Left ventricle myocardium superior (tissue), 1 donor: Measurements from ENCODE around the gene PRR15L. TPM values are rescaled to one million over a fixed set of nuclear protein-coding genes. Genes with fewer than 3 reads are reported as not detected.
"Not testable (repeated sequence)": the region's sequence is repeated elsewhere in the genome, so short reads cannot be mapped to it uniquely, and the experiment has no call there.

Source experiments
- ATAC-seq: fragments of 200-7000 bp; cut with Tn5 transposase; one replicate; pipeline ENCODE4 v1.9.1; 2020; ENCODE audit warnings: mild to moderate bottlenecking, moderate library complexity
- DNase-seq: peaks from one replicate; pipeline ENCODE4 v3.0.0-alpha.2; 2020
- intact Hi-C: fragments of 100-400 bp; cut with micrococcal nuclease; formaldehyde crosslinking; loops from one replicate; pipeline ENCODE4 v1.11.0; 2022
- total RNA-seq: library from RNA; stranded (reverse); fragmentation: NEBNext Ultra II Directional; extraction: Animal tissue kit (Norgen Biotek cat#: 25700); gene quantifications from one replicate; pipeline ENCODE4 v1.2.1, GENCODE V29; 2021
- donor health status: DM: no; HTN: yes; CAD: no; lungs with severe emphysema.

The PRR15L gene
- total RNA-seq, 1 donor from 2014 or later = not detected

DNA sequence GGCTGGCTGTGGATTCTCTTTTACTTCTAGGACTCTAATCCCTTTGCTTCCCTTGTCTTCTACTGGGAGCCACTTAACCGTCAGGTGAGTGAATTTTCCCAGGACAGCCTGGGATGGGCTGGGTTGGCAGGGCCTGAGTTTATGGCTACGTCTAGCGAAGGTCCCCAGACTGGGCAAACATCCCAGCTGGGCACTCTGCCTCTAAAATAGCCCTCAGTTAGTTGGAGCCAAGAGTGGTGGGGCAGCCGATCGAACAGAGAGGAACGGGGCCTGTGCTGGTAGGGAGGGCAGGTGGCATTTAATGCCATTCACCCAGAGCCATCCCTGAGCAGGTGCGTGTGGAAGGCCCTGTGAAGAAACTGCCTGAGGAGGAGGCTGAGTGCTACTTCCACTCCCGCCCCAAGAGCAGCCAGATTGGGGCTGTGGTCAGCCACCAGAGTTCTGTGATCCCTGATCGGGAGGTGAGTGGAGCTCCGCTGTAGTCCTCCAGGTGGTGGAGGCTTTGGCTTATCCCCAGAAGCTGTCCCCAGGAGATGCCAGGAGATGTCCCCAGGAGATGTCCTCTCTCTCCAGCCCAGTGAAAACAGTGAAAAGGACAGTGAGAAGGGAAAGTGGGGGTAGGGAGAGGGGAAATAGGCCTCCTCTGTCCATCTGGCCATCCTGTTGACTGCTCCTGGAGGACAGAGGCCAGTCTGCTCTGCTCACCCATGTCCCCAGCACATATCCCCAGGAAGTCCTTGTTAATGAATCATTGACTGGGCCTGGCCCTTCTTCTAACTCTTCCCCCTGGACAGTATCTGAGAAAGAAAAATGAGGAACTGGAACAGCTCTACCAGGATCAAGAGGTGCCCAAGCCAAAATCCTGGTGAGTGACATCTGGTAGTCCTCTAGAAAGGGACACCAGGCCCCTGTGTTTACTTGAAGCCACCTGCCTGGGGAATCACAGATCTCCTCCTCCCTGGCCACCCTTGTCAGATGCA is 11.9 kb downstream of the PRR15L start:
- peak; percentile 53 for DNase-seq

DNA sequence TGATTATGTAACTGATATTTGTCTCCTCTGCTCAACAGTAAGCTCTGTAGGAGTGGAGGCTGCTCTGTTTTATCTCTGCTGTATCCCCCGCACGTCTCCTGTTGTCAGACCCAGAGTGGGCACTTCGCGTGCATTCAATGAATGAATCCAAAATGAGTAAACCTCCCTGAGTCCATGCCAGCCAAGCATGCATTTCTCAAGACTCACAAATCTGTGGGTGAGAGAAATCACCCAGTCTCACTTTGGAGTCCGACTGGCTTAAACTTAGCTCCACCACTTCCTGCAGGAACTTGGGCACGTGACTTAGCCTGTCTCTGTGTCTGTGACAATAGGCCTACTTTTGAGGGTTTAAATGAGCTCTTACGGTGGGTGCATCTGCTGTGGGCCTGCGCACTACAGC is 12.6 kb downstream of the PRR15L start:
- DNase-seq (no peak), ATAC-seq (no peak)
- intact Hi-C loops = loop anchor here (5.0 kb wide), 1 partner anchor 38 kb away; no protein-coding TSS in a partner anchor

More for the DNA sequence above, 11.9 kb downstream of the PRR15L start:
- intact Hi-C loops = loop anchor here (5.0 kb wide), 1 partner anchor 39 kb away; no protein-coding TSS in a partner anchor
- no peak for ATAC-seq

GRCh38 chr17:47942568-47942967 is 15.1 kb downstream of the PRR15L start:
- ATAC-seq (no peak), DNase-seq (no peak)
- intact Hi-C loops = no loop called here

GRCh38 chr17:47942096-47942510 is 15.6 kb downstream of the PRR15L start:
- no peak for ATAC-seq
- no peak for DNase-seq
- intact Hi-C loops = no loop called here

GRCh38 chr17:47941246-47942095 is 16.2 kb downstream of the PRR15L start, which contains the start of gene PNPO:
Gene PNPO, plus strand, starts transcription at chr17:47941571. Its CDS starts 105 bp downstream, at chr17:47941676.
- intact Hi-C loops = no loop called here
- DNase-seq (peak; percentile 91), ATAC-seq (peak; percentile 98)

GRCh38 chr17:47937941-47938340 is 19.7 kb downstream of the PRR15L start:
- DNase-seq = no peak

DNA sequence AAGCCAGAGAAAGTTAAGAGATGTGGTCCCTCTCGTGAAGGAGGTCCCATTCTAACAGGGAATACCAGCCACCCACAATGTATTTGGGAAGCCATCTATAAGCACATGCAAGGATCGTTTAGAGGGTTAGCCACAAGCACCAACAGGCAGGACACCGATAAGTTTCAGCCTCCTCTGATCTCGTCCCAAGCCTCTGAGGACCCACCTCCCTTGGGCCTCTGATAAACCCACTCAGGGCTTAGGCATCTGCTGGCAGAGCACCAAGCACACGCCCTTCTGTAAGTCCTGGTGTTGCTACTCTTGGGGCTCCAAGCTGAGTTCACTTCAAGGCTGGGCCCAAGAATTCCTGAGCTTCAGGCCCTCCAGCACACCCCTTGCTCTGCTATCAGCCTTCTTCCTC is 21.7 kb downstream of the PRR15L start:
- ATAC-seq = no peak
- intact Hi-C loops = no loop called here
- no peak for DNase-seq

More at GRCh38 chr17:47937941-47938340, 19.7 kb downstream of the PRR15L start:
- no peak for ATAC-seq
- intact Hi-C loops = no loop called here

DNA sequence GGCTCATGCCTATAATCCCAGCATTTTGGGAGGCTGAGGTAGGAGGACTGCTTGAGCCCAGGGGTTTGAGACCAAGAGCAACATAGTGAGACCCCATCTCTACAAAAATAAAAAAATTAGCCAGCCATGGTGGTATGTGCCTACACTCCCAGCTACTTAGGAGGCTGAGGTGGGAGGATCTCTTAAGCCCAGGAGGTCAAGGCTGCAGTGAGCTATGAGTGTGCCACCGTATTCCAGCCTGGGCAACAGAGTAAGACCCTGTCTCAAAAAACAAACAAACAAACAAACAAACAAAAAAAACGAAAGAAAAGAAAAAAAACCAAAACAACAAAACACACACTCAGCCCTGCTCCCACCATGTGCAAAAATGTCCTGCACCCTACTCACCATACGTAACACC is 22.2 kb downstream of the PRR15L start:
- ATAC-seq, DNase-seq, intact Hi-C loops: not testable (repeated sequence)

GRCh38 chr17:47934856-47935255 is 22.8 kb downstream of the PRR15L start:
- intact Hi-C loops = no loop called here
- DNase-seq = no peak
- ATAC-seq = no peak

DNA sequence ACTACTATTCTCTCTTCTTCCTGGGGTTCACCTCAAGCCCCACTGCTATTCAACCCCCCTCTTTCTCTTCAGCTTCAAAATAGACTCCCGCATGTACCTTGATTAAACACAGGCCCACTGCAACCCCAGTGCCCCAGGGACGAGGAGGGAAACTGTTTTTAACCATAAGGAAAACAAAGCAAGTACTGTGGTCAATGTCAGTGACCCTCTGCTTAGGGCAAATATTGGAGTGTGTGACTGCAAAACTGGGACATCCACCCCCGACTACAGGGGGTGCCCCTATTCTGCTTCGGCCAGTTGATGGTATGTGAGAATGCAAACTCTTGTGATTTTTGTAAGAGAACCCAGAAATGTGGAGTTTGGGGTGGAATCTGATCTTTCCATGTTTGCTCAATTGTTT is 25.8 kb downstream of the PRR15L start:
- intact Hi-C loops = no loop called here
- DNase-seq (no peak), ATAC-seq (no peak)

DNA sequence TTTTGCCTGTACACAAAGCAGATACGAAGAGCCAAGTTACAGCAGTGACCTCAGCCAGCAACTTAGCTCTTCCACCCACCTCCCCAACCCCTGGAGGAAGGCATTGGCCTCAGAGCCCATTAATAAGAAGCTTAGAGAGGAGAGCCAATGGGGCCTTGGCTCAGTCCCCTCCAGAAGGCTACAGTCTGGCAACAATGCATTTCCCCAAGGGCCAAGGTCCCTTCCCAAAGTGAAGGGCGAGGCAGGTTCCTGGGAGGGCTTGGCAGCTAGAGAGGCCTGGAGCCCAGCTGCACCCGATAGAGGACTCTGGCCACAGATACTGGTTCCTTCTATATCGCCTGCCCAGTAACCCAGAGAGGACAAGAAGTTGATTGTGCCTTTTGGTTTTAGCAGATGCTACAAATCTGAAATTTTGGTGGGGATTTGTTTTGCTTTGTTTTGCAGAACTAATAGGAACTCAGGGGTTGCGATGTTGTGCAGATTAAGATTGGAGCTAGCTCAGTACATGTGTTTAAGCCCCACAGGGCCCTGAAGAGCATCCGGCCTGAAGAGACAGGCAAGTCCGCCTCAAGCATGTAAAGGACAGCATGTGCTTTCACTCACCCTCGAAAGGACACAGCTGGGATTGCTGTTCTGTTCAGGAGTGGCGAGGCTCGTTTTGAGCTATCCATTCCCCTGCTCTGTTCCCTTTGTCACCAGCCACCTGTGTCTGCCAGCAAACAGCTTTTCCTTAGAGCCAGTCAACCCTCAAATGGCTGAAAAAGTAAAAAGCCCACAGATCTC is 28.3 kb downstream of the PRR15L start:
- ATAC-seq = peak; percentile 88
- peak; percentile 61 for DNase-seq
- intact Hi-C loops = no loop called here

DNA sequence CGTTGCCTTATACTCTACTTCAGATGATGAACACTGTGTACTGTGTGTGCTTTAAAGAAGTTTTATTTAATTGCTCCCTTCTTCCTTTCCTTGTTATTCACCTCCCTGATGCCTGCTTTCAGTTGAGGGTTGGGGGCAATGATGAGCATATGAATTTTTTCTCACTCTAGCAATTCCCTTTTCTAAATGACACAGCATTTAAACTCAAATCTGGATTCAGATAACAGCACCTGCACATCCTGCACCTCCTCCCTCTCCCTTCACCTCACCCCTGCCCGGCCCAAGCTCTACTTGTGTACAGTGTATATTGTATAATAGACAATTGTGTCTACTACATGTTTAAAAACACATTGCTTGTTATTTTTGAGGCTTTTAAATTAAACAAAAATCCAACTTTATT is 29.3 kb downstream of the PRR15L start:
- DNase-seq (no peak), ATAC-seq (no peak)
- intact Hi-C loops = no loop called here

DNA sequence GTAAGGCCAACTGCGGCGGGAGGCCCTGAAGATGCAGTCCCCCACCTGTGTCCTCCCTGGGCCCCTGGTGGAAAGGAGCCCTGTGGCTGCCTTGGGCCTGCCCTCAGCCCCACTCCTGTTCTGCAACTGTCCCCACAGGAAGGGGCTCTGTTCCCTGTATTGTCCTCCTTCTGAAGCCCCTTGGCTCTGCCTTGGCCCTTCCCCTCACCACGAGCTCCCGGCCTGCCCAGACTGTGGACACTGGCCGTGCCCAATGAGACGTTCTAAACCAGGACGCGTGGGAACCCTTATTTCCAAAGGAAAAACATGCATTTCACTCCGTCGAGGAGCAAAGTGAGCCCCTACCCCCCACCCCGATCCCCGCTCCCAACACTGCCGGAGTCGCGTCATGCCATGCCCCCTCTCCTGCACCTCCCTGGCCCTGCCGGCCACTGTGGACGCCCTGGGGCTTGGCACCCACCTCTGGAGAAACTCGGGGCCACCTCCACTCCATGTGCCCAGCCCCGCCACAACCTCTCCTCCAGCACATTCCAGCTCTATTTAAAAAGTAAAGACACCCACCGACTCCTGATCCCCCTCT is 29.8 kb downstream of the PRR15L start:
- intact Hi-C loops = no loop called here
- ATAC-seq = no peak
- no peak for DNase-seq

GRCh38 chr17:47925678-47925988 is 32.0 kb downstream of the PRR15L start:
- no peak for DNase-seq
- no peak for ATAC-seq
- intact Hi-C loops = no loop called here

DNA sequence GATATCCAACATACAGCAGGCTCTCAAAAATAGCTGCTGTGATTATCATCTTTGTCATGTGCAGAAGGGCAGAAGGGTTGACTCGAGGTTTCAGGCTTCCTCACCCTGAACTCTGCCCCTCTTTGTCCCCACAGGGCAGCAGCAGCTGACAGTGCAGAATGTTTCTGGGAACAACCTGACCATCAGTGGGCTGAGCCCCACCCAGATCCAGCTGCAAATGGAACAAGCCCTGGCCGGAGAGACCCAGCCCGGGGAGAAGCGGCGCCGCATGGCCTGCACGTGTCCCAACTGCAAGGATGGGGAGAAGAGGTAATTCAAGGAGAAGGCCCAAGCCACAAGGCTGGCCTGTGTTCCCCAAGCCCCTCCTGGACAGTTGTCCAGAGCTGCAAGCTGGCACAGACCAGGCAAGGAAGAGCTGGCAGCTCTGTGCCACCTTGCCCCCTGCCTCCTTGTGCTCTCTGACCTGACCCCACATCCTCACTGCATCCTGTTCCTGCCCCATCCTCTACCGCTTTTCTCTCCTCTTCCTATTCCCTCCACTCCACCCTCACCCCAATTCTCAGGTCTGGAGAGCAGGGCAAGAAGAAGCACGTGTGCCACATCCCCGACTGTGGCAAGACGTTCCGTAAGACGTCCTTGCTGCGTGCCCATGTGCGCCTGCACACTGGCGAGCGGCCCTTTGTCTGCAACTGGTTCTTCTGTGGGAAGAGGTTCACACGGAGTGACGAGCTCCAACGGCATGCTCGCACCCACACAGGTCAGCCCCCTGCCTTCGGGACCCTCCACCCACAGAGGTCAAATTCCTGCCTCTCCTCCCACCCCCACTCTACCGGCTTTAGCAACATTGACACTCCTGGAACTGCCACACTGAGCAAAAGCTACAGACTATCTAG is 32.7 kb downstream of the PRR15L start:
- no peak for DNase-seq
- ATAC-seq = no peak
- intact Hi-C loops = no loop called here

GRCh38 chr17:47919889-47920288 is 37.8 kb downstream of the PRR15L start:
- intact Hi-C loops, ATAC-seq, DNase-seq: not testable (repeated sequence)

DNA sequence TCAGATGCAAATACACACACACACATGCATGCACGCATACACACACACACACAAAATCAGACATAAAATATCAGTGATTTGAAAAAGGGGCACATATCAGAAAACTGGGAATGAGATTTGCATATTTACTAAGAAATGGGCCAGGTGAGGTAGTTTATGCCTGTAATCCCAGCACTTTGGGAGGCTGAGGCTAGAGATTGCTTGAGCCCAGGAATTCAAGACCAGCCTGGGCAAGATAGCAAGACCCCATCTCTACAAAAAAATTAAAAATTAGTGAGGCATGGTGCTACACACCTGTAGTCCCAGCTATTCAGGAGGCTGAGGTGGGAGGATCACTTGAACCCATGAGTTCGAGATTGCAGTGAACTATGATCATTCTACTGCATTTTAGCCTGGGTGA is 38.7 kb downstream of the PRR15L start:
- intact Hi-C loops = no loop called here
- DNase-seq (no peak), ATAC-seq (no peak)

DNA sequence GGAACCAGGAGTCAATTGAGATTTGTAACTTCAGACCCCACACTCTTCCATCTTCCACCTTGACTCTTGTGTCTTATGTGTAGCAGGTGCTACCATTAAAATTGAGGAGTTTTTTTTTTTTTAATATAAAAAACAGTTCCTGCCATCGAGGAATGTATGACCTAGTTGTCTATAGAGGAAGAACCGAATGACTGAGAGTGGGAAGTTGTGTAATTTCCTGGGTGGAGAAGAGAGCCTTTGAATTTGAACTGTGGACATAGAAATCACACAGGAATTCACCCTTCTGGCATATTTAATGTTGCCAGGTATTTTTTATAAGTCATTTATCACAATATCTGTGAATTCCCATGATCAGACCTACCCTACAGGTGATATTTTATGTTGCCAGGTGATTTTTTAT is 39.7 kb downstream of the PRR15L start:
- no peak for ATAC-seq
- no peak for DNase-seq
- intact Hi-C loops = no loop called here
